K562 (cell line): ENCODE measurements around the gene SPPL3. TPM values are rescaled to one million over a fixed set of nuclear protein-coding genes. Genes with fewer than 3 reads are reported as not detected.

ENCODE experiments used
- BACH1 ChIP-seq: fragments of 200-800 bp; sonication (Bioruptor generic); IDR thresholded peaks from 2 replicates; pipeline ENCODE4 v1.6.1; 2016; ENCODE audit warnings: missing genetic modification characterization, missing compliant biosample characterization
- C11orf30 ChIP-seq: fragments of 450-650 bp; IDR thresholded peaks from 2 replicates; pipeline ENCODE4 v1.6.1; 2016; ENCODE audit warnings: low read depth, mild to moderate bottlenecking
- CHD1 ChIP-seq: fragments of 200-600 bp; sonication (generic); IDR thresholded peaks from one replicate; pipeline ENCODE4 v1.6.1; 2012; ENCODE audit warnings: mild to moderate bottlenecking, moderate library complexity, low read length, inconsistent platforms
- ESRRB ChIP-seq: fragments of 250-450 bp; sonication (Bioruptor Pico); IDR thresholded peaks from 2 replicates; pipeline ENCODE4 v1.5.0; 2020; ENCODE audit warnings: mild to moderate bottlenecking, moderate library complexity, borderline replicate concordance
- KDM4B ChIP-seq, 2 experiments: fragments of 450-650 bp in 1 of 2; sonication (generic) in 1 of 2; IDR thresholded peaks; 2 replicates each; pipeline ENCODE4 v1.6.1; 2016 to 2017; ENCODE audit warnings: borderline replicate concordance in 2 of 2, antibody characterized with exemption in 1 of 2, low read depth in 1 of 2, mild to moderate bottlenecking in 1 of 2
- MAFG ChIP-seq: fragments of 450-650 bp; conservative IDR thresholded peaks from 2 replicates; pipeline ENCODE4 v1.6.1; 2016; ENCODE audit warnings: missing genetic modification characterization, missing compliant biosample characterization
- NEUROD1 ChIP-seq: fragments of 150-350 bp; IDR thresholded peaks from 2 replicates; pipeline ENCODE4 v1.6.1; 2014; ENCODE audit warnings: borderline replicate concordance, low read length, low read depth; ENCODE audit not compliant: partially characterized antibody
- SP2 ChIP-seq: IDR thresholded peaks from 2 replicates; pipeline ENCODE4 v1.6.1; 2011; ENCODE audit warnings: mild to moderate bottlenecking, low read depth, low read length, moderate library complexity; ENCODE audit not compliant: poor library complexity, severe bottlenecking; ENCODE audit errors: extremely low read depth
- TEAD4 ChIP-seq, 2 experiments: sonication (generic) in 1 of 2; formaldehyde crosslinking in 1 of 2; IDR thresholded peaks; 2 replicates each; pipeline versions ENCODE4 v1.6.1 to v1.8.0; 2012 to 2022; ENCODE audit warnings: borderline replicate concordance in 1 of 2, inconsistent platforms in 1 of 2, low read length in 1 of 2, mild to moderate bottlenecking in 1 of 2, missing genetic modification reagents in 1 of 2
- ZEB2 ChIP-seq: fragments of 450-650 bp; IDR thresholded peaks from 2 replicates; pipeline ENCODE4 v1.6.1; 2016
- polyA plus RNA-seq, 8 experiments: library from polyadenylated mRNA; depleted of rRNA in 4 of 8; stranded (reverse) in 5 of 8; unstranded in 3 of 8; fragments of >200 nt; fragmentation: Nextera tagmentation in 2 of 8; fragmentation: Illumina TruSeq in 1 of 8; extraction: Ambion mirVana in 2 of 8; extraction: Trizol in 1 of 8; gene quantifications; 2 replicates each; pipeline versions ENCODE4 v1.2.1 to v1.2.3, GENCODE V29; 2011 to 2014; ENCODE audit warnings: inconsistent platforms in 1 of 8, missing spikeins in 1 of 8
- total RNA-seq, 7 experiments: library from RNA; depleted of rRNA in 6 of 7; stranded (reverse); fragments of >200 nt in 6 of 7; fragmentation: Illumina TruSeq in 2 of 7; extraction: Trizol in 2 of 7; gene quantifications; 2 replicates each; pipeline versions ENCODE4 v1.2.1 to v1.2.3, GENCODE V29; 2011 to 2021; ENCODE audit warnings: low replicate concordance in 1 of 7
- TF ChIP-seq, protein P1 (sequence below): sonication (generic); formaldehyde crosslinking; IDR thresholded peaks from 2 replicates; pipeline ENCODE4 v1.8.0; 2022; ENCODE audit warnings: mild to moderate bottlenecking, missing genetic modification reagents
- TF ChIP-seq, protein P2 (sequence below), 2 experiments: fragments of 200-800 bp in 1 of 2; sonication (Bioruptor generic) in 1 of 2; sonication (generic) in 1 of 2; formaldehyde crosslinking in 1 of 2; IDR thresholded peaks in 1 of 2; conservative IDR thresholded peaks in 1 of 2; 2 replicates each; pipeline versions ENCODE4 v1.5.0 to v1.6.1; 2016 to 2020; ENCODE audit warnings: missing compliant biosample characterization in 1 of 2, missing genetic modification characterization in 1 of 2, missing genetic modification reagents in 1 of 2
- TF ChIP-seq, protein P3 (sequence below): IDR thresholded peaks from 2 replicates; pipeline ENCODE4 v1.6.1; 2011; ENCODE audit not compliant: insufficient read length; ENCODE audit errors: extremely low read depth
- TF ChIP-seq, protein P4 (sequence below): fragments of 450-650 bp; IDR thresholded peaks from 2 replicates; pipeline ENCODE4 v1.6.1; 2016
- TF ChIP-seq, protein P5 (sequence below): sonication (generic); formaldehyde crosslinking; IDR thresholded peaks from 2 replicates; pipeline ENCODE4 v1.8.0; 2022; ENCODE audit warnings: missing genetic modification reagents, mild to moderate bottlenecking, moderate library complexity, borderline replicate concordance

SPPL3 gene
- total and polyA plus RNA-seq, 9 of the 15 experiments (the other 6 are each of a cell fraction or from before 2014, with no cell fraction given) = 2.9 to 32.1 (median 7.1) TPM

DNA sequence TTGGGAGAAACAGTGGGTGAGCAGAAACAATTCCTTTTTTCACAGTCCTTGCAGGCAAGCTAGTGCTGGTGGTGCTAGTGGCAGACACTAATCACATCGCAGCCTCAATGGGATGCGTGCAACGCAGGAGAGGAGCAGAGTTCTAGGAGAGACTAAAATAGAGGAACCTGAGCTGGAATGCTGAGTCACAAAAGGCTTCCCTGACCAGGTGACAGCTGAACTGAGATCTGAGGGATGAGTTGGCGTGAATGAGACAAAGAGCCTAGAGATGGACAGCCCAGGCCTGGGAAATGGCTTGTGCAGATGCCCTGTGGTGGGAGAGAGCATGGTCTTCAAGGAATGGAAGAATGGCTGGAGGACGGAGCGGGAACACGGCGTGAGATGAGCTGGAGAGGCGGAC lies 152.8 kb downstream of the SPPL3 start (continued):
- peak; percentile 82 for TF ChIP-seq C11orf30
- TF ChIP-seq, protein P1, sequence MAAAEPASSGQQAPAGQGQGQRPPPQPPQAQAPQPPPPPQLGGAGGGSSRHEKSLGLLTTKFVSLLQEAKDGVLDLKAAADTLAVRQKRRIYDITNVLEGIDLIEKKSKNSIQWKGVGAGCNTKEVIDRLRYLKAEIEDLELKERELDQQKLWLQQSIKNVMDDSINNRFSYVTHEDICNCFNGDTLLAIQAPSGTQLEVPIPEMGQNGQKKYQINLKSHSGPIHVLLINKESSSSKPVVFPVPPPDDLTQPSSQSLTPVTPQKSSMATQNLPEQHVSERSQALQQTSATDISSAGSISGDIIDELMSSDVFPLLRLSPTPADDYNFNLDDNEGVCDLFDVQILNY = no peak
- peak; percentile 60 for TF ChIP-seq MAFG (tag)
- TF ChIP-seq, protein P2, sequence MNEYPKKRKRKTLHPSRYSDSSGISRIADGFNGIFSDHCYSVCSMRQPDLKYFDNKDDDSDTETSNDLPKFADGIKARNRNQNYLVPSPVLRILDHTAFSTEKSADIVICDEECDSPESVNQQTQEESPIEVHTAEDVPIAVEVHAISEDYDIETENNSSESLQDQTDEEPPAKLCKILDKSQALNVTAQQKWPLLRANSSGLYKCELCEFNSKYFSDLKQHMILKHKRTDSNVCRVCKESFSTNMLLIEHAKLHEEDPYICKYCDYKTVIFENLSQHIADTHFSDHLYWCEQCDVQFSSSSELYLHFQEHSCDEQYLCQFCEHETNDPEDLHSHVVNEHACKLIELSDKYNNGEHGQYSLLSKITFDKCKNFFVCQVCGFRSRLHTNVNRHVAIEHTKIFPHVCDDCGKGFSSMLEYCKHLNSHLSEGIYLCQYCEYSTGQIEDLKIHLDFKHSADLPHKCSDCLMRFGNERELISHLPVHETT (CRISPR knock-in tag; conservative IDR thresholded peaks at IDR 0.05 in 1 of 2, IDR thresholded peaks at IDR 0.05 in 1 of 2) = no peak
- TF ChIP-seq ZEB2 = 0 out of 2 replicates have a peak, but pooled peaks have one; percentile 40
- no peak for TF ChIP-seq KDM4B (IDR thresholded peaks at IDR 0.05; ENCODE audit: borderline replicate concordance in 2 of 2, low read depth in 1 of 2)
- TF ChIP-seq CHD1 = no peak
- peak; percentile 74; the same call in 1 of the 2 replicates for TF ChIP-seq BACH1
- TF ChIP-seq, protein P3, sequence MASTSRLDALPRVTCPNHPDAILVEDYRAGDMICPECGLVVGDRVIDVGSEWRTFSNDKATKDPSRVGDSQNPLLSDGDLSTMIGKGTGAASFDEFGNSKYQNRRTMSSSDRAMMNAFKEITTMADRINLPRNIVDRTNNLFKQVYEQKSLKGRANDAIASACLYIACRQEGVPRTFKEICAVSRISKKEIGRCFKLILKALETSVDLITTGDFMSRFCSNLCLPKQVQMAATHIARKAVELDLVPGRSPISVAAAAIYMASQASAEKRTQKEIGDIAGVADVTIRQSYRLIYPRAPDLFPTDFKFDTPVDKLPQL = no peak
- no peak for TF ChIP-seq SP2
- TF ChIP-seq, protein P4, sequence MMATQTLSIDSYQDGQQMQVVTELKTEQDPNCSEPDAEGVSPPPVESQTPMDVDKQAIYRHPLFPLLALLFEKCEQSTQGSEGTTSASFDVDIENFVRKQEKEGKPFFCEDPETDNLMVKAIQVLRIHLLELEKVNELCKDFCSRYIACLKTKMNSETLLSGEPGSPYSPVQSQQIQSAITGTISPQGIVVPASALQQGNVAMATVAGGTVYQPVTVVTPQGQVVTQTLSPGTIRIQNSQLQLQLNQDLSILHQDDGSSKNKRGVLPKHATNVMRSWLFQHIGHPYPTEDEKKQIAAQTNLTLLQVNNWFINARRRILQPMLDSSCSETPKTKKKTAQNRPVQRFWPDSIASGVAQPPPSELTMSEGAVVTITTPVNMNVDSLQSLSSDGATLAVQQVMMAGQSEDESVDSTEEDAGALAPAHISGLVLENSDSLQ = peak; percentile 70
- TF ChIP-seq NEUROD1 = no peak
- TF ChIP-seq, protein P5, sequence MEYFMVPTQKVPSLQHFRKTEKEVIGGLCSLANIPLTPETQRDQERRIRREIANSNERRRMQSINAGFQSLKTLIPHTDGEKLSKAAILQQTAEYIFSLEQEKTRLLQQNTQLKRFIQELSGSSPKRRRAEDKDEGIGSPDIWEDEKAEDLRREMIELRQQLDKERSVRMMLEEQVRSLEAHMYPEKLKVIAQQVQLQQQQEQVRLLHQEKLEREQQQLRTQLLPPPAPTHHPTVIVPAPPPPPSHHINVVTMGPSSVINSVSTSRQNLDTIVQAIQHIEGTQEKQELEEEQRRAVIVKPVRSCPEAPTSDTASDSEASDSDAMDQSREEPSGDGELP (CRISPR knock-in tag) = peak; percentile 23; the same call in 1 of the 2 replicates
- TF ChIP-seq TEAD4 (IDR thresholded peaks at IDR 0.05; ENCODE audit: low read length) = no peak
- no peak for TF ChIP-seq TEAD4 (CRISPR knock-in tag; IDR thresholded peaks at IDR 0.05; ENCODE audit: borderline replicate concordance)
- TF ChIP-seq ESRRB (CRISPR knock-in tag) = no peak
